Measurements from ENCODE around the gene DPM3. TPM values are rescaled to one million over a fixed set of nuclear protein-coding genes. Genes with fewer than 3 reads are reported as not detected.

DPM3 gene
- total and polyA plus RNA-seq, 2 of the 4 experiments (the other 2 are of a cell fraction) = 29.0 to 129 TPM

GRCh38 chr1:155172732-155173477, 32.6 kb upstream of the DPM3 start, which contains the start of gene KRTCAP2 (continued):
- TF ChIP-seq FOS (IDR thresholded peaks at IDR 0.05; ENCODE audit: low read depth, low read length) (no peak), BHLHE40 (IDR thresholded peaks at IDR 0.05; ENCODE audit: low read depth, low read length) (no peak), MXI1 (IDR thresholded peaks at IDR 0.05; ENCODE audit: borderline replicate concordance, low read depth, low read length) (no peak)
